Transverse colon (tissue), 4 donors: ENCODE results near the gene KCNC4. TPM values are rescaled to one million over a fixed set of nuclear protein-coding genes. Genes with fewer than 3 reads are reported as not detected.

Source experiments
- DNase-seq: peaks from one replicate; pipeline ENCODE4 v3.0.0-alpha.2; 2019
- H3K27ac ChIP-seq, 4 donors: fragments of 200-600 bp; sonication (generic); 2 replicates each; pipeline ENCODE4 v1.5.1; 2016 to 2018; ENCODE audit warnings: inconsistent platforms in 4 of 4
- H3K27me3 ChIP-seq: fragments of 200-600 bp; sonication (generic); 2 replicates; pipeline ENCODE4 v1.5.1; 2017; ENCODE audit warnings: inconsistent platforms
- H3K36me3 ChIP-seq, 4 donors: fragments of 200-600 bp; sonication (generic); 2 replicates each; pipeline ENCODE4 v1.5.1; 2017 to 2019; ENCODE audit warnings: inconsistent platforms in 4 of 4
- H3K4me1 ChIP-seq, 4 donors: fragments of 200-600 bp; sonication (generic); 2 replicates each; pipeline ENCODE4 v1.5.1; 2017 to 2020; ENCODE audit warnings: inconsistent platforms in 4 of 4
- H3K4me3 ChIP-seq, 4 donors: fragments of 200-600 bp; sonication (generic); 1 replicate in 1 of 4; 2 replicates in 3 of 4; pipeline versions ENCODE4 v1.5.1 to v1.6.1; 2017 to 2019; ENCODE audit warnings: inconsistent platforms in 4 of 4
- H3K9me3 ChIP-seq, 2 donors: fragments of 200-600 bp; sonication (generic); 2 replicates each; pipeline ENCODE4 v1.5.1; 2017 to 2019; ENCODE audit warnings: inconsistent platforms in 2 of 2
- CTCF ChIP-seq, 5 experiments: fragments of 200-600 bp in 3 of 5; fragments of 450-650 bp in 2 of 5; sonication (generic) in 3 of 5; IDR thresholded peaks; 1 replicate in 2 of 5; 2 replicates in 3 of 5; pipeline ENCODE4 v1.5.1; 2016 to 2017; ENCODE audit warnings: antibody characterized with exemption in 5 of 5, inconsistent platforms in 3 of 5, mild to moderate bottlenecking in 2 of 5, moderate library complexity in 1 of 5
- EP300 ChIP-seq: sonication (generic); formaldehyde crosslinking; IDR thresholded peaks from one replicate; pipeline ENCODE4 v1.6.1; 2017; ENCODE audit warnings: antibody characterized with exemption, low read depth
- POLR2A ChIP-seq: fragments of 450-650 bp; IDR thresholded peaks from one replicate; pipeline ENCODE4 v1.6.1; 2016; ENCODE audit warnings: antibody characterized with exemption, mild to moderate bottlenecking, moderate library complexity
- POLR2AphosphoS5 ChIP-seq, 3 donors: sonication (generic); formaldehyde crosslinking; IDR thresholded peaks; one replicate each; pipeline ENCODE4 v1.6.1; 2016; ENCODE audit warnings: antibody characterized with exemption in 3 of 3
- WGBS, 2 donors: methylation state at CpG; one replicate each; pipeline ENCODE4 v1.1.5; 2018; ENCODE audit warnings: low coverage in 1 of 2; 5-methylcytosine and 5-hydroxymethylcytosine counted together
- in situ Hi-C, 4 donors: fragments of 200-750 bp; cut with MboI; loops; one replicate each; pipeline versions ENCODE4 v1.15.0 to v1.15.1; 2017; ENCODE audit warnings: low sequenced_read_pairs in 3 of 4, low pct_ligation_motif_present in 1 of 4, low pct_unique_long_range_greater_than_20kb in 1 of 4
- intact Hi-C: fragments of 100-400 bp; cut with DNase I; formaldehyde crosslinking; loops from one replicate; pipeline ENCODE4 v1.15.1; 2023; ENCODE audit warnings: low total_unique reads
- total RNA-seq, 4 donors: library from RNA; depleted of rRNA; stranded (reverse); fragments of >200 nt; gene quantifications; one replicate each; pipeline ENCODE4 v1.1.0, GENCODE V29; 2016

The KCNC4 gene
- total RNA-seq, 4 donors from 2014 or later: 1.8 to 25.8 (median 4.9) TPM

GRCh38 chr1:110201157-110201825 is 8.8 kb upstream of the KCNC4 start:
- in situ Hi-C loops (loop anchor here (5.0 to 10.0 kb wide), 6 partner anchors 106 to 261 kb away; partner anchors contain the start of gene PROK1 (in 1 of the 4)), intact Hi-C loops (no loop called here)
- H3K9me3 ChIP-seq: no peaks in the 10 kb centered on the region
- TF ChIP-seq EP300 (no peak), CTCF (IDR thresholded peaks at IDR 0.05) (no peak), POLR2A (no peak), POLR2AphosphoS5 (IDR thresholded peaks at IDR 0.05) (no peak)
- peaks cover 0 to 12% (median 0%) of the 10 kb centered on the region in 4 donors for H3K4me1 ChIP-seq
- H3K36me3 ChIP-seq: no peaks in the 10 kb centered on the region
- DNase-seq: no peak
- no peaks in the 10 kb centered on the region for H3K27me3 ChIP-seq
- no peak overlapping the region for H3K4me3 ChIP-seq
- WGBS, 2 donors: 88% methylated on average over 3 to 10 of the region's 10 CpGs
- no peak overlapping the region for H3K27ac ChIP-seq

- Histone ChIP-seq H3K27ac (peak overlapping the region in 3 of 4 donors; percentile 27 to 66 (median 51)), H3K4me3 (no peak overlapping the region), H3K9me3 (no peaks in the 10 kb centered on the region), H3K4me1 (peaks cover 0 to 12% (median 0%) of the 10 kb centered on the region in 4 donors), H3K27me3 (no peaks in the 10 kb centered on the region), H3K36me3 (no peaks in the 10 kb centered on the region)
- in situ Hi-C loops: loop anchor here (5.0 to 10.0 kb wide), 6 partner anchors 104 to 259 kb away; partner anchors contain the start of gene PROK1 (in 1 of the 4)
- intact Hi-C loops: loop anchor here (2.0 kb wide), 2 partner anchors 110 to 258 kb away; no protein-coding TSS in a partner anchor
- no peak for TF ChIP-seq POLR2A
- peak; percentile 84 to 94 (median 89) for TF ChIP-seq CTCF (IDR thresholded peaks at IDR 0.05)
- peak; percentile 74 for DNase-seq
- WGBS, 2 donors: 18% methylated on average over 6 of the region's 6 CpGs; no CpG with 5 or more reads in 1 of the 2 donors
Measured at GRCh38 chr1:110203021-110203661, 7.0 kb upstream of the KCNC4 start.

- TF ChIP-seq CTCF (IDR thresholded peaks at IDR 0.05): no peak
- TF ChIP-seq POLR2A: no peak
- H3K36me3 ChIP-seq: no peaks in the 10 kb centered on the region
- peaks cover 5 to 23% (median 6%) of the 10 kb centered on the region in 4 donors for H3K4me1 ChIP-seq
- no peak overlapping the region for H3K4me3 ChIP-seq
- H3K27me3 ChIP-seq: no peaks in the 10 kb centered on the region
- intact Hi-C loops: no loop called here
- in situ Hi-C loops: loop anchor here in 1 of 4 donors (10.0 kb wide), 1 partner anchor 250 kb away; the partner anchor contains the start of gene PROK1
- H3K9me3 ChIP-seq: no peaks in the 10 kb centered on the region
- 80 to 83% methylated on average over 2 to 4 of the region's 4 CpGs for WGBS, 2 donors
- H3K27ac ChIP-seq: no peak overlapping the region
- no peak for DNase-seq
Measured at GRCh38 chr1:110205156-110205555, 5.0 kb upstream of the KCNC4 start.

GRCh38 chr1:110205591-110206155 is 4.4 kb upstream of the KCNC4 start:
- TF ChIP-seq CTCF (IDR thresholded peaks at IDR 0.05) (no peak), POLR2AphosphoS5 (IDR thresholded peaks at IDR 0.05) (no peak)
- Histone ChIP-seq H3K9me3 (no peaks in the 10 kb centered on the region), H3K36me3 (no peaks in the 10 kb centered on the region), H3K4me1 (peaks cover 5 to 23% (median 6%) of the 10 kb centered on the region in 4 donors), H3K4me3 (no peak overlapping the region), H3K27me3 (no peaks in the 10 kb centered on the region), H3K27ac (no peak overlapping the region)
- intact Hi-C loops (no loop called here), in situ Hi-C loops (loop anchor here in 1 of 4 donors (10.0 kb wide), 1 partner anchor 249 kb away; the partner anchor contains the start of gene PROK1)
- no peak for DNase-seq
- WGBS, 2 donors: 67 to 93% methylated on average over 1 to 6 of the region's 6 CpGs
